Activated T-cell treated with anti-CD3 and anti-CD28 coated beads, Interleukin-2, amount 50 U/mL, for 1 hour (primary cell): ENCODE data around the gene EDN1.
"Not testable (repeated sequence)": the region's sequence is repeated elsewhere in the genome, so short reads cannot be mapped to it uniquely, and the experiment has no call there.

Experiments
- DNase-seq: peaks from one replicate; pipeline ENCODE4 v3.0.0-alpha.2; 2020

The EDN1 gene

GRCh38 chr6:12295558-12296254, 5.5 kb downstream of the EDN1 start:
- no peak for DNase-seq

DNA sequence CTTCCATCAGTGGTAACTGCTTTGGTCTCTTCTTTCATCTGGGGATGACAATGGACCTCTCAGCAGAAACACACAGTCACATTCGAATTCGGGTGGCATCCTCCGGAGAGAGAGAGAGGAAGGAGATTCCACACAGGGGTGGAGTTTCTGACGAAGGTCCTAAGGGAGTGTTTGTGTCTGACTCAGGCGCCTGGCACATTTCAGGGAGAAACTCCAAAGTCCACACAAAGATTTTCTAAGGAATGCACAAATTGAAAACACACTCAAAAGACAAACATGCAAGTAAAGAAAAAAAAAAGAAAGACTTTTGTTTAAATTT, 6.1 kb downstream of the EDN1 start:
- no peak for DNase-seq

GRCh38 chr6:12296604-12297003, 6.4 kb downstream of the EDN1 start:
- no peak for DNase-seq

DNA sequence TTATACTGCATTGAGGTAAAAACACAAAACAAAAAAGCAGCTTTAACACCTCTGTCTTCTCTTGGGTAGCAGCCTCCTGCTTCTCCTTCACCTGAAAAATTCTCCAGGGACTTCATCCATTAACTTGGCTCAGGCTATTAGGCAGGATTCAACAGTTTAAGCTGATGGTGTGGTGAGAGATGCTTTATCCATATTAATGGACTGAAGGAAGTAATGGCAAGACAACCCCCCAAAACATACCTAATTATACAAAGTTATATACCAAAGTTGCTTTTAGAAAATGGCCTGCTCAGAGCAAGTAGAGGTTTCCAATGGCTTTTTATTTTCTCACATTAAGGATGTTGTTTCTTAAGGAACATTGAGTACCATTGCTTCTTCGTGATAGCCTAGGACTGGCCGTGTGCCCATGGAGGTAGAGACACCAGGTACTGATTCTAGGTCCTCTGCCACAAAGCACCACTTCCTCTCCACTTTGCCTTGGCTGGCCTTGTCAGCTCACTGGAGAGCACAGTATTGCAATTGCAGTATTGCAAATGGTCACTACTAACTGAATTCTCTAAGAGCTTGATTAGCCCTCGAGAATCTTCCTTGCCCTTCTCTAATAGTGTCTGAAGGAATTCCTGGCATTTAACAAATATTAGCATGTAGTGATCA, 7.3 kb downstream of the EDN1 start:
- DNase-seq: no peak

GRCh38 chr6:12298017-12298978, 8.1 kb downstream of the EDN1 start:
- no peak for DNase-seq

DNA sequence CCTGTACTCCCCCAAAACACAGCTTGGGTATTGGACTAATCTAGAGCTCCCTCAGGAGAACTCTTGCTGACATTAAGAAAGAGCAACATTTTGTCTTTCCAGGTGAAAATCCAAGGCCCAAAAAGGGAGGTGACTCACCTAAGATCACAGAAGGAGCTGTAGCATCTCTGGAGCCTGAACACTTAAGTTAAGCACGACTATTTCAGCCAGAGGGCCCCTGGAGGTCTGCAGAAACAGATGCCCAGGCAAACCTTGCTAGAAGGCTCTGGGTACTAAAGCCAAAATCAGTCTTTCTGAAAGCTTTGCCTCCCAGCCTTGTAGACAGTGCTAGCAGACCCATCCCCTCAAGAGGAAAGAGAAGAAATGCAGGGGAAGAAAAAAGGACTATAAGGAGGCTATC, 8.8 kb downstream of the EDN1 start:
- DNase-seq: no peak

- DNase-seq: no peak
These were observed 10.9 kb downstream of the EDN1 start for GRCh38 chr6:12301018-12301417.

- no peak for DNase-seq
These were observed 14.3 kb downstream of the EDN1 start for GRCh38 chr6:12304487-12304886.

- DNase-seq: no peak
These were observed 18.9 kb downstream of the EDN1 start for GRCh38 chr6:12309070-12309469.

GRCh38 chr6:12311106-12311505, 20.9 kb downstream of the EDN1 start:
- DNase-seq: no peak

GRCh38 chr6:12312736-12313135, 22.6 kb downstream of the EDN1 start:
- DNase-seq: no peak

DNA sequence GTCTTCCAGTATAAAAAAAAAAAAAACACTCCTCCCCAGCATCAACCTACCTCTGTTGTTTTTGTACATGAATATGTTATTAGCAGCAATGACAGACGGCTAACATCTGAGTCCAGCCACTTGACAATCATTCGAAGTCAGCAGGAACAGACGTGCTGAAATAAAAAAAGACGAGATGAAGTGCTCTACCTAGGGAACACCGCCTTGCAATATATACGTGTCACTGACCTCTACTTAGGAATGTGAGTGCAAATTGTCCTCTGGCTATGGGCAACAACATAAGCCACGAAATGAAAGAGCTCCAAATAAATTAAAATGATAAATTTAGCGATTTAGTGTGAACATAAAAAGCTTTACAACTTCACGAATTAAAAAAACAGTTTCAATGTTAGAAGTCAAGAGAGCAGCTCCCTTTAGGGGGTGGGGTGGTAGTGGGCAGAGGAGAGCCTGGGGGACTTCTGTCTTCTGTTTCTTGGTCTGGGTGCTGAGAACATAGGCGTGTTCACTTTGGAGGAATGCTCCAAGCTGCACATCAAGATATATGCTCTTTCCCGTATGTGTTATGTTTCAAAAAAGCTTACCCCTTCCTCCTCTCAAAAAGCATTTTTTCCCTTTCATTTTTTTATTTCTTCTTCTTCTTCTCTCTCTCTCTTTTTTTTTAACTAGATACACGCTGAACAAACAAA, 23.3 kb downstream of the EDN1 start:
- DNase-seq: no peak

GRCh38 chr6:12313992-12314589, 23.9 kb downstream of the EDN1 start:
- DNase-seq: no peak

DNA sequence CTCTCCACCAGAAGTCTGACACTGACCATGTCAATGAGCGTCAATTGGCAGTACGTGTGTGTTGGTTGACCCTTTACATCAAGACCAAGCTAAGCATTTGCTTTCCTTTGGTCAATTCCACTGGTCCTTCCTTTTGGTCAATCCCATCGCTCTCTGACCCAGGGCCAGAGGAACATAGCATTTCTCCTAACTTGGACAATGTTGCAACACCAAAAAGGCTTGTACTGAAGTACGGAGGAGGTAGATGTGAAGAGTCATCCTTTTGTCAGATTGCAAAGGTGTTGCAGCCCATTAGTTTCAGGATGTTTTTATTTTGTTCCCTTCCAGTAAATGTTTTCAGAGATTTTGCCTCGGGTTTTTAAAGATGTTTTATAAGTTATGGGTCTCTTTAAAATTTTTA, 24.6 kb downstream of the EDN1 start:
- no peak for DNase-seq

GRCh38 chr6:12315292-12316081, 25.3 kb downstream of the EDN1 start:
- DNase-seq: no peak

DNA sequence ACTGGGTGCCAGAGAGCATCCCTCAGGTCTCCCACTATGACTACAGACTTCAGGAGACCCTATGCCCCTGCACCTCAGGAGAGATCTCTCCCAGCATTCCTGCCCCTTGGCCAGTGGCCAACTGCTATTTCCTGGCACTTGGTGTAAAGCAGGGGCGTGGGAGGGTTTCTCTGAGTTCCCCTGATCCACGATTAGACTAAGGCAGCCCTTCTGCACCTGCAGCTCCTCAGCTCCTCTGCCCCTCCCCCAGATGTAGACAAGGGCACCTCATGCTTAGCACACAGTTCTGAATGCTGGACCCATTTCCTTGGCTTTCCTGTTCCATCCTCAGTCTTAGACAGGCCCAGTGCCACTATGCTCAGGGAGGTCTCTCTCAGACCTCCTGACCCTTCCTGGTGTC, 28.6 kb downstream of the EDN1 start:
- no peak for DNase-seq

DNA sequence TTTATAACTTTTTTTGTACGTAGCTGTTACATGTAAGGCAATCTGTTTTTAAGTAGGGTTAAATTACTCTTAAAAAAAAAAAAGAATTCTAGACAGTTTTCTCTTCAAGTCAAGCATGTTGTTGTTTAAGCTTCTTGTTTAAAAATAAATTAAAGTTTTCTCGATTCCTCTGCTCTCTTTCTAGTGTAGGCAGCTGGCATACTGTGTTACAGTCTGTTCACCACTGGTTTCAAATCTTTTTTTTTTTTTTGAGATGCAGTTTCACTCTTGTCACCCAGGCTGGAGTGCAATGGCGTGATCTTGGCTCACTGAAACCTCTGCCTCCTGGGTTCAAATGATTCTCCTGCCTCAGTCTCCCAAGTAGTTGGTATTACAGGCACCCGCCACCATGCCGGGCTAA, 29.9 kb downstream of the EDN1 start:
- not testable (repeated sequence) for DNase-seq

GRCh38 chr6:12324099-12324498, 33.9 kb downstream of the EDN1 start:
- DNase-seq: no peak

DNA sequence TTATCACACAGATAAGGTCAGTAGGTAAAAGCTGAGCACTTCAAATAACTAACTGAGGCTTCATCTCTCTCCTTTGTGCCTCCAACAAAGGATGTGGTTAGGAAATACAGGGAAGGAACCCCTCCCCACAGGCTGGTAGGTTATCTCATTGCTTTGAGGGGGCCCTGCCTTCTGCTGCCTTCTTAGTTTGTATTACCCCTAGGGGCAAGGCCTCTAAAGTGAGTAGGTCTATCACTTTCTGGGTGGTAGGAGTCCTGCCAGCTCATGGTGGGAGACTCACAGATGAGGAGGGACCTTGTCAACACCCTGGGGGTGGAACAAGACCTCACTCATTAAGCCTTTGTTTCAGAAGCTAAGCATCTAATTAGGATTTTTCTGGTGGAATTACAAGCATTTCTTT, 34.6 kb downstream of the EDN1 start:
- DNase-seq: no peak

GRCh38 chr6:12325872-12326271, 35.7 kb downstream of the EDN1 start:
- DNase-seq: no peak

DNA sequence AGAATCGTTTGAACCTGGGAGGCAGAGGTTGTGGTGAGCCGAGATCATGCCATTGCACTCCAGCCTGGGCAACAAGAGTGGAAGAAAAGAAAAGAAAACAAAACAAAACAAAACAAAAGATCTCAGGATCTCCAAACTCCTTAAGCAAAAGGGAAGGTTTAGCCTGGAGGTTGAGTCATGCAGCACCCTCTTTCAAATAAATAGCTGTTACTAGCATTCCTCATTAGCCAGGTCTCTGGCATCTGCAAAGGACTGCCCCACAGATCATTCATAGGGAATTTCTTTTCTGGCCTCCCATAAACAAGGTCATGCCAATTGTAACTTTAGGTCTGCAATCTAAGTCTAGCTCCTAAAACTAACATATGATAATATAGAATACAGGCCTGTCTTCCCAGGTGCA, 37.2 kb downstream of the EDN1 start:
- DNase-seq: no peak

- no peak for DNase-seq
These were observed 37.8 kb downstream of the EDN1 start for GRCh38 chr6:12327988-12328387.
